Activated T-helper 17 cell treated with anti-CD3 and anti-CD28 coated beads, Interleukin-2, amount 50 U/mL, for 72 hours (primary cell): ENCODE data around the gene MCF2L. TPM values are rescaled to one million over a fixed set of nuclear protein-coding genes. Genes with fewer than 3 reads are reported as not detected.

Experiments
- ATAC-seq: fragments of 150-1000 bp; cut with Tn5 transposase; replicated peaks from 2 replicates; pipeline ENCODE4 v1.10.0; 2021; ENCODE audit warnings: mild to moderate bottlenecking, moderate library complexity
- H3K27ac Mint-ChIP-seq: one replicate; pipeline ENCODE4 v1.8.0; 2022; ENCODE audit warnings: mixed read lengths
- H3K27me3 Mint-ChIP-seq: one replicate; pipeline ENCODE4 v1.8.0; 2022; ENCODE audit warnings: mixed read lengths
- H3K36me3 Mint-ChIP-seq: one replicate; pipeline ENCODE4 v1.8.0; 2022; ENCODE audit warnings: low read depth, mild to moderate bottlenecking, mixed read lengths
- H3K4me1 Mint-ChIP-seq: one replicate; pipeline ENCODE4 v1.8.0; 2022; ENCODE audit warnings: mixed read lengths
- H3K4me3 Mint-ChIP-seq: one replicate; pipeline ENCODE4 v1.8.0; 2022; ENCODE audit warnings: mild to moderate bottlenecking, mixed read lengths
- H3K9me3 Mint-ChIP-seq: one replicate; pipeline ENCODE4 v1.8.0; 2022; ENCODE audit warnings: mixed read lengths
- total RNA-seq, 2 donors: library from RNA; stranded (reverse); gene quantifications; one replicate each; pipeline ENCODE4 v1.2.3, GENCODE V29; 2022

The MCF2L gene
- total RNA-seq, 2 donors from 2014 or later = 2.0 to 3.0 TPM

DNA sequence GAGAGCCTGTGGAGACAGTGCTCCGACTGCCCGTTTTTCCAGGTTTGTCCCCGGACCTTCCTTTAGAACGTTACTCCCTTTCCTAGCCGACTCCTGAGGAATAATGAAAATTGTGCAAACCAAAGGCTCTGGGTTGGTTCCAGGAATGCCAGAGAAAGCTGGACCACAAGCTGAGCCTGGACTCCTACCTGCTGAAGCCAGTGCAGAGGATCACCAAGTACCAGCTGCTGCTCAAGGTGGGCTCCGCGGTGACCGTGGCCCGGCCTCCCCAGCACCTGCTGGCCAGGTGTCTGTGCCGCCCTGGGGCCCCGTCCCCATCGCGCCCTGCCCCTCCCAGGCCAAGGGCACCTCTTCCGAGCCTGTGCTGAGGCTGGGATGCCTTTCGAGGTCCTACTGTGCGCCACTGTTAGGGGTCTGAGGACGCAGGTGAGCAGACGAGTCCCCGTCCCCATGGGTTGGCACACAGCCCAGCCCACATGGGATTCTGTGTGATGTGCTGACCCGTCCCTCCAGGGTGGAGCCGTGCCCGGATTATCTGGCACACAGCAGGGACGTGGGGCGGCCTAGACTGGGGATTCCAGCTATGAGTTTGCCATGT is 116.0 kb downstream of the MCF2L start:
- Mint-ChIP-seq H3K4me1 (no peaks in the 10 kb centered on the region), H3K27ac (no peak overlapping the region), H3K9me3 (no peaks in the 10 kb centered on the region), H3K4me3 (no peak overlapping the region), H3K36me3 (no peaks in the 10 kb centered on the region), H3K27me3 (no peaks in the 10 kb centered on the region)
- no peak for ATAC-seq

DNA sequence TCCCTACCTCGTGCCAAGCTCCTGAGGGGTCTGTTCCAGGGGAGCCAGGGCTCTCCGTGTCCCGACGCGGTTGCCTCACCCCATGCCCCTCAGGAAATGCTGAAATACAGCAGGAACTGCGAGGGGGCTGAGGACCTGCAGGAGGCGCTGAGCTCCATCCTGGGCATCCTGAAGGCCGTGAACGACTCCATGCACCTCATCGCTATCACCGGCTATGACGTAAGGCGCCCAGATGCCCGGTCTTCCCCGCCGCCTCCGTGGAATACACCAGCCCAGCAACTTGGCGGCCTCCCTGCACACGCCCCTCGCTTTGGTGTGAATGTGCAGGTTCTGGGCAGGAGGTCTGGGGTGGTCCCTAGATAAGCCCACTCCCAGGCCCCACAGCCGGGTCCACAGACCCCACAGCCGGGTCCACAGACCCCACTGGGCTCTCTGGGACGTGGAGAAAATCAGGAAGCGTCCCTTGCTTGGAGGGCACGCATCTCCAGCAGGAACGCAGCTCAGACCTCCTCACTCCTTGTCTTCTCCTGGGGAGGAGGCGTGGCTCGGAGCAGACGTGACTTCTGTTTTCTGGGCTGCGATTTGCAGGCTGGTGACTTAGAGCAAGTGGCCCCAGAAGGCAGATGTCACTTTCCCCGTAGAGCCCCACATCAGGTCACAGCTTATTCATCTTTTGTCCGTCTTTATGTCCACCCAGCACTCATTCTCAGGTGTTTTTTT is 117.2 kb downstream of the MCF2L start:
- no peak for ATAC-seq
- no peaks in the 10 kb centered on the region for H3K9me3 Mint-ChIP-seq
- no peaks in the 10 kb centered on the region for H3K36me3 Mint-ChIP-seq
- no peak overlapping the region for H3K4me3 Mint-ChIP-seq
- no peaks in the 10 kb centered on the region for H3K27me3 Mint-ChIP-seq
- H3K27ac Mint-ChIP-seq = no peak overlapping the region
- no peaks in the 10 kb centered on the region for H3K4me1 Mint-ChIP-seq

DNA sequence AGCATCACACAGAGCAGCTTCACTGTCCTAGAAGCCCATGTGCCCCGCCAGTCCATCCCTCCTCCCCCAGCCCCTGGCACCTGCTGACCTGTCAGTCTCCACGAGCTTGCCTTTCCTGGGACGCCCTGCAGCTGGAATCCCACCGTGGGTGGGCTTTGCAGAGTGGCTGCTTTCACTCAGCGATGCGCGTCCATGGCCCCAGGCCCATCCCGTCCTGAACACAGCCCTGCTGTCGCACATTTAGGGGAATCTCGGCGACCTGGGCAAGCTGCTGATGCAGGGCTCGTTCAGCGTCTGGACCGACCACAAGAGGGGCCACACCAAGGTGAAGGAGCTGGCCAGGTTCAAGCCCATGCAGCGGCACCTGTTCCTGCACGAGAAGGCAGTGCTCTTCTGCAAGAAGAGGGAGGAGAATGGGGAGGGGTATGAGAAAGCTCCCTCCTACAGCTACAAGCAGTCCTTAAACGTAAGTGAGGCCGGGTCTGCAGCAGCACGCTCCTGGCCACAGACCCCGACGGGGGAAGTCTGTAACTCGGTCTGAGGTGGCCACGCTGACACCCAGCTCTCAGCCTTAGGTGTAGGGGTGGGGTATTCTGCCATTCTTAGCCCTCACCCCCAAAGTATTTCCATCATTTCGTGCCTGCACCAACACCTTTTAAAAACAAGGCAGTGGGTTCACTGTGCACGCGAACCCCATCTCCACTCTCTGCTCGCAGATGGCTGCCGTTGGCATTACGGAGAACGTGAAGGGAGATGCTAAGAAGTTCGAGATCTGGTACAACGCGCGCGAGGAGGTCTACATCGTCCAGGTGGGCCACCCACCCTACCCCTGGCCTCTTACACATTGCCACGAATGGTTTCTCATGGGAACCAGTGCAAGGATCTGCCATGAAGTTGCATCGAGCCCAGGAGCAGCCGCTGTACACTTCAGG is 118.2 kb downstream of the MCF2L start:
- Mint-ChIP-seq H3K27me3 (no peaks in the 10 kb centered on the region), H3K4me1 (no peaks in the 10 kb centered on the region), H3K27ac (no peak overlapping the region), H3K9me3 (no peaks in the 10 kb centered on the region), H3K4me3 (no peak overlapping the region), H3K36me3 (no peaks in the 10 kb centered on the region)
- ATAC-seq = no peak

DNA sequence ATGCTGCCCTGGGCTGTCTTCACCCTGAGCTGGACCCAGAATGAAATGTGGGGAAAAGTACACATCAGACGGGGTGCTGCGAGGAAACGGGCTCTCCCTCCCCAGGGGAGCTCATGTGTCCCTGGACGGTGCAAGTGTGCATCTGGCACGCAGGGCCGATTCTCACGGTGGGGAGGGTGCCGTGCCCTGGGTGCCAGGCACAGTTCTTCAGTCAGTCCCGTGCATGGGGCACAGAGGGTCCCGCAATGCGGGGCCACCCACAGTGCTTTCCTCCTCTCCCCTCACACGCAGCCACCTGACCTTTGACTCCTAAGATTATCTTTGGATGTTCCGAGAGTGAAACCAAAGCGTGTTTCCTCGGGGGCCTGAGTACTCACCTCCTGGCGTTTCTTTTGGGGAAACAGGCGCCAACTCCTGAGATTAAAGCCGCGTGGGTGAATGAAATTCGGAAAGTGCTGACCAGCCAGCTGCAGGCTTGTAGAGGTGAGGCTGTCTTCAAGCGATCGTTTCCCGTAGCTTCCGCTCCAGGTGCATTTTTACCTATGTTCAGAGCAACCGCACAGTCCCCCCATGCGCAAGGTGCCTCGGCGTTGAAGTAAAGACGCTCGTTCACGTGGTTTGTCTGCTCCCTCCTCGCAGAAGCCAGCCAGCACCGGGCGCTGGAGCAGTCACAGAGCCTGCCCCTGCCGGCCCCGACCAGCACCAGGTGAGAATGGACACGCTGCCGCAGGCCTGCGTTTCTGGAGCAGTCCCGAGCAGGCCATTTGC is 119.1 kb downstream of the MCF2L start:
- ATAC-seq = no peak
- Mint-ChIP-seq H3K27ac (no peak overlapping the region), H3K4me1 (no peaks in the 10 kb centered on the region), H3K4me3 (no peak overlapping the region), H3K27me3 (no peaks in the 10 kb centered on the region), H3K9me3 (no peaks in the 10 kb centered on the region), H3K36me3 (no peaks in the 10 kb centered on the region)

DNA sequence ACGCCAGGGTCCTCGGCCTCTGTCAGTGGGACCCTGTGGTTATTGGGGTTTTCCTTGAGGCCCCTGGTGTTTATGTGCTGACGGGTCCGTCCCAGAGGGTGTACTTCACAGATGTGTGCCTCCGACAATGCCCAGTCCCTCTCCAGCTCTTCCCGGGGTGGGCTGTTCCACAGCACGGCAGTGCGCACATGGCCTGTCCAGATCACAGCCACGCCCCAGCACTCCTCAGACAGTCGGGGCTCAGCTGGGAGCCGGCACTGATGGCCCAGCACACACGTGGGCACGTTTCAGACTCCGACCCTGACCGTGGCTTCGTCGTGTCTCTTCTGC is 119.6 kb downstream of the MCF2L start:
- Mint-ChIP-seq H3K36me3 (no peaks in the 10 kb centered on the region), H3K4me1 (no peaks in the 10 kb centered on the region), H3K27me3 (no peaks in the 10 kb centered on the region), H3K4me3 (no peak overlapping the region), H3K9me3 (no peaks in the 10 kb centered on the region), H3K27ac (no peak overlapping the region)
- ATAC-seq = no peak

DNA sequence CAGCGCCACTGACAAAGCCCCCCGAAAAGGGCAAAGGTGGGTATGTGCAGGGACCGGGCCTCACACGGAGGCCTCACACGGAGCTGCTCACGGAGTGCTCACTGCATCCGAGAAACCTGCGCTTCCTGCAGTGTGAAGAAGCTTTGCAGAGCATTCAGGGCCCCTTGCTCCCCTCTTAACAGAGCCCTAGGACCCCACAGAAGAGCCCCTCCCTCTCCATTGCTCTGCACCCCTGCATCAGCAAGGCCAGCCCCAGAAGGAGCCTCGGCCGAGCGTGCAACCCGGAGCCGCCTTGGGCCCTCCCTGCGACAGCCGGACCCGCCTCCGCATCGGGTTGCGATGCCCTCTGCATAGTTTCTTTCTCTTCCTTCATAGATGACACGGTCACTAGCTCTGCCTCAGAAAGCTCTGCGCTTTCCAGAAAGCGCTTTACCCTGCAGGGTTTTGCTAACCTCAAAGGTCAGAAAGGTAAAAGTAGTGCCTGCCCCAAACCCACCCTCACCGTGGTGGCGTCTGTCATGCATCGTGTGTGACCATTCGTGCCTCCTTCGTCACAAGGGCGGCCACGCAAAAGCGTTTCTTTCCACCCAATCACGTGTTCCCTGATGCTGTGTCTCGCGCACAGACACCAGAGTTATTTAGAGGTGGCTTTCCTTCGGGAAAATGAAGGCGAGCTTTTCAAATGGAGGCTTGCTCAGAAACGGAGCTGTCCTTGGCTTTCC is 120.8 kb downstream of the MCF2L start:
- Mint-ChIP-seq H3K27ac (no peak overlapping the region), H3K9me3 (no peaks in the 10 kb centered on the region), H3K4me3 (no peak overlapping the region), H3K36me3 (no peaks in the 10 kb centered on the region), H3K4me1 (no peaks in the 10 kb centered on the region), H3K27me3 (no peaks in the 10 kb centered on the region)
- ATAC-seq = no peak

DNA sequence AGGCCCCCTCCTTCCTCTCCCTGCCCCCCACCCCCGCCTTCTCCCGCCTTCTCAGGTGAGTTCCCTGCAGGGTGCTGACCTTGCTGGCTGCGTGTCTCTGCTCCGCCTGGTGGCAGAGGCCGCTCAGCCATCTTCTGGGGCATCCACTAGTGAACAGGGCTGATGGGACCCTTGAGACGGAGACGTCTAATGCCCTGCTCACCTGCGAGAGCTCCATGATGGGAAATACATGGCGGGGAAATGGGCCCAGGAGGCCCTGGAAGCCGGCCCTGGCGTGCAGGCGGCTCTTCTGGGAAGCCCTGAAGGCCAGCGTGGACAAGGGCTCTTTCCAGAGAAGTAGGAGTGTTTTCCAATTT is 121.4 kb downstream of the MCF2L start:
- Mint-ChIP-seq H3K27me3 (no peaks in the 10 kb centered on the region), H3K4me1 (no peaks in the 10 kb centered on the region), H3K9me3 (no peaks in the 10 kb centered on the region), H3K27ac (no peak overlapping the region), H3K4me3 (no peak overlapping the region), H3K36me3 (no peaks in the 10 kb centered on the region)
- ATAC-seq = no peak

DNA sequence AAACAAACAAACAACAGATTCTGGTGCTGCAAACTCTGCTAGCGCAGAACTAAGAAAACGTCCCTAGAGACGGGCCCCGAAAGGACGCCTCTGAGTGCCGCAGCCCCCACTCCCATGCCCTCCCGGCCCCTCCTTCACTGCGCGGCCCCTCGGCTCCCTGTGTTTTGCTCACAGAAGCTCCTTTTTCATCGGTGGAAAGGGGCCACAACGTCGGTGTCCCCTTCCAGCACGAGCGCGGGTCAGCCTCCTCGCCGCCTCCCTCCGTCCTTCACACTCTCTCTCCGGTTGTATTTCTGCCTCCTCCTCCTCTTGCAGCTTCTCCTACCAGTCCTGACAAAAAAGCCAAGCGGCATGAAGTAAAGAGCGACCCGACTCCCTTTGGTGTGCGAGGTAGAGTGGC is 121.8 kb downstream of the MCF2L start:
- Mint-ChIP-seq H3K4me3 (no peak overlapping the region), H3K36me3 (no peaks in the 10 kb centered on the region), H3K27me3 (no peaks in the 10 kb centered on the region), H3K9me3 (no peaks in the 10 kb centered on the region), H3K27ac (no peak overlapping the region), H3K4me1 (no peaks in the 10 kb centered on the region)
- no peak for ATAC-seq

DNA sequence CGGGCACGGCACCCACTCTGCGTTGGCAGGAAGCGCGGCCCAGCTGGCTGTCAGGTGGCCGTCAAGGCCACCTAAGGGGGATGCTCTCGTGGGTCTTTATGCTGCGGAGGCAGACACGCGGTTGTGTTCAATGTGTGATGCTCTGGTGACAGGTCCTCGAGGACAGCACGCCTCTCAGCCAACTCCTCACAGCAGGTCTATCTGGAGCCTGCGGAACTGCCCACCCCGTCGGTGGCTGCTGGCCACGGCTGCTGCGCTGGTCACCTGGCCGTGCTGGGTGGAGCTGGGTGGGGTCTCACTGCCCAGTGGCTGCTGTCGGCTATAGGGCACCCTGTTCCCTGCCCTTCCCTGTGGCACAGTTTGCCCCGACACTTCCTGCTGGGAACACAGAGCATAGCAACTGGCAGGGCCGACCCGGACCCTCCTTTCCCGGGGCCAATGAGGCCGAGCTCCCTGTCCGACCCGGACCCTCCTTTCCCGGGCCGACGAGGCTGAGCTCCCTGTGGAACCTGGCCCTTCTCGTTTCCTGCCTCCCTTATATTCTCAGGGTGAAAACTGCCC is 122.3 kb downstream of the MCF2L start:
- H3K27me3 Mint-ChIP-seq = no peaks in the 10 kb centered on the region
- no peaks in the 10 kb centered on the region for H3K9me3 Mint-ChIP-seq
- no peaks in the 10 kb centered on the region for H3K36me3 Mint-ChIP-seq
- no peak overlapping the region for H3K4me3 Mint-ChIP-seq
- no peak overlapping the region for H3K27ac Mint-ChIP-seq
- ATAC-seq = no peak
- no peaks in the 10 kb centered on the region for H3K4me1 Mint-ChIP-seq

DNA sequence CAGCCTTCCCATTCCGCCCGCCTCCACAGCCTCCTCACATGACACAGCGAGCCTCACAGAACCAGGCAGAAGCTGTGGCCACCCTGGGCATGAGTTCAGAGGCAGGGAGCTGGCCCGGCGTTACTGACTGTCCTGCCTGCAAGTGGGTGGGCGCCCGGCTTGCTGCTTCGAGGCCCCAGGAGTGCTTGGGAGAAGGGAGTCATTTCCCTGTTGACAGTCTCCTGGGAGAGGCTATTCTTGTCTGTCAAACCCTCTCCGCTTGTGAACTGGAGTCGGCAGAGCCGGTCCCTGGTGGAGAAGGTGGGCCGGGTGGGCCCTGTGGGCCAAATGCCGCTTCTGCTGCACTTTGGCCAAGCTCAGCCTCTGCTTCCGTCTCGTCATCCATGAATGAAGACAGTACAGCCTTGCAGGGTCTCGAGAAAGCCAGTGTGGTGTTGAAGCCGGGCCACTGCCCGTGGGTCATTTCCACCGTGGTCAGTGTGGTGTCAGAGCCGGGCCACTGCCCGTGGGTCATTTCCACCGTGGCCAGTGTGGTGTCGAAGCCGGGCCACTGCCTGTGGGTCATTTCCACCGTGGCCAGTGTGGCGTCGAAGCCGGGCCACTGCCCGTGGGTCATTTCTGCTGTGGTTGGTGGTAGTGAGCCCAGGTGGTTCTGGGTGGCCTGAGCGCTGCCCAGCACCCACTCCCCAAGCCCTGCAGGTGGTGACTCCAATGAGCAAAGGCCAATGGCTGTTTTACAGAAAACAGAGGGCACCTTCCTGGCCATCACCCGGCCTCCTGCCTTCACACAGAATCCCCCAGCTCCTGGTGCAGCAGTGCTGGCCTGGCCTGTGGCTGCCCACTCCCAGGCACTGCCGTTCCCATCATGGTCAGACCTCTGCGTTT is 123.1 kb downstream of the MCF2L start:
- no peaks in the 10 kb centered on the region for H3K36me3 Mint-ChIP-seq
- H3K4me1 Mint-ChIP-seq = no peaks in the 10 kb centered on the region
- no peak overlapping the region for H3K4me3 Mint-ChIP-seq
- no peaks in the 10 kb centered on the region for H3K27me3 Mint-ChIP-seq
- no peaks in the 10 kb centered on the region for H3K9me3 Mint-ChIP-seq
- ATAC-seq = no peak
- H3K27ac Mint-ChIP-seq = no peak overlapping the region

DNA sequence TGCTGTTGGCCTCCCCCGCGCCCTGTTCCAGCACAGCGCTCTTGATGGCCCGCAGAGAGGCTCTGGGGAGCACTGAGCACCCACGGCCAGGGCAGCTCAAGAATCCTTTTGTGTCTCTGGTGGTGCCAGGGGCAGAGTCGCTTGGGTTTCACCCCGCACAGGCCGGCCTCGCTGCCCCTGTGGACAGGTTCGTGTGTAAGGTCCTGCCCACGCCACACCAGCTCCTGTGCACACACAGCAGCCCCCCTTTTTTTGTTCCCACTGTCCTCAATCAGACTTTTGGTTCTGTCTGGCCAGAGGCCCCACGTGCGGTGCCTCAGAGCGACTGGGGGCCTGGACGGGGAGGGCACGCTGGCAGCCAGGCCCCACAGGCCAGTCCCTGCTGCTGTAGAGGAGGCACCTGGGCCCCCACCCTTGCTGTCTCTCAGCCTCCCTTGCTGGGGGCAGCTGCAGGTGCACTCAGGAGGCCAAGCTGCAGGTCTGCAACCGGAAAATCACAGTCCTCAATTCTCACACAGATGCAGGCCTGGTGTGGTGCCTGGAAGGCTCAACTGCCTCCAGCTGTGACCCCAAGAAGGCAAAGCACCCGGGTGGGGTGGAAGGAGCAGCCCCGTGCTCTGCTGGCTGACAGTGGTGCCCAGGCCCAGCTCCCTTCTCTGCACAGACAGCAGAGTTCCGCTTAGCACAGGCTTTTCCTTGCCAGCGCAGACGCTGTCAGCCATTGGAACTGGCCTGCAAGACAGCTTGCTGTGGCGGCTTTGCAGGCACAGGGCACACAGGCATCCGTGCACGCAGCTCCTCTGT is 124.0 kb downstream of the MCF2L start:
- no peak overlapping the region for H3K4me3 Mint-ChIP-seq
- ATAC-seq = no peak
- no peaks in the 10 kb centered on the region for H3K9me3 Mint-ChIP-seq
- H3K36me3 Mint-ChIP-seq = no peaks in the 10 kb centered on the region
- H3K27ac Mint-ChIP-seq = no peak overlapping the region
- H3K27me3 Mint-ChIP-seq = no peaks in the 10 kb centered on the region
- no peaks in the 10 kb centered on the region for H3K4me1 Mint-ChIP-seq

DNA sequence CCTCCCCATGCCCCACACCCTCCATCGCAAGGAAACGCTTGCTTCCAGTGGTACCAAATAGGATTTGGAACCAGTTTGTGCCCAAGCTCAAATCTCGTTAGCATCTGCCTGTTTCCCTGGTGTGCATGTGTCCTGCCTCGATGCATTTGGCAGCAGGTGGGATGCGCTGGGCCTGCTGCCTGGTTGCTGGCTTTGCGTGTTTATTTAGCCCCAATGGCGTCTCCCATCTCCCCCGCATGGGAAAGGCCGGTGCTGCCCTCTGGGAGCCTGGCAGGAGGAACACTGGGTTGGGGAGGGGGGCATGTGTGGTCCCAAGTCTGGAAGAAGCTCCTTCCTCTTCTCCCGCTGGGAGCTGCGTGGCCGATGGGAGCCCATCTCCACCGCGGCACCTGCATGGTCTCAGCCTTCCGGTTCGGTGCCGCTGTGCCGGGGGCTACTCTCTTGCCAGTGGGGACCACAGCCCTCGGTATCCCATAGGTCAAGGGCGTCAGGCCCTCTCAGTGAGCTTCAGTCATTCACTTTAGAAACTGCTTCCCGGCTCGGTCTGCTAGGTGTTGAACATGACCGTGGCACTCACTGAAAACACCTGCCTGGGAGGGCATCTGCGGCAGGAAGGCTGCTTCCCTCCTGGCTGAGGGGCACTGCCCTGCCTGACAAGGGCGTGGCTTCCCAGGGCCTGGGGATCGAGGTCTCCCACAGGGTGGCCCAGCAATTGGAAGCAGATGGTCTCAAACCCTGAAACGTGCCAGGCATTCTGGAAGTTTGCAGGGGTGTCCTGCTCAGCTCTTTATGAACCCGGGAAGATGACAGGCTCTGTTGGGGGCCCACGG is 124.8 kb downstream of the MCF2L start:
- Mint-ChIP-seq H3K9me3 (no peaks in the 10 kb centered on the region), H3K4me3 (no peak overlapping the region), H3K4me1 (no peaks in the 10 kb centered on the region), H3K27me3 (no peaks in the 10 kb centered on the region), H3K36me3 (no peaks in the 10 kb centered on the region), H3K27ac (no peak overlapping the region)
- no peak for ATAC-seq
